Spinal cord (tissue), 10 donors: Measurements from ENCODE around the gene CILP2. TPM values are rescaled to one million over a fixed set of nuclear protein-coding genes. Genes with fewer than 3 reads are reported as not detected.

Experiments used
- DNase-seq, 6 donors: peaks; one replicate each; pipeline versions ENCODE4 v3.0.0 to v3.0.0-alpha.2; 2013 to 2015; ENCODE audit warnings: low spot score in 6 of 6, low read depth in 4 of 6
- H3K27ac ChIP-seq: one replicate; pipeline ENCODE4 v1.5.1; 2013; ENCODE audit warnings: low read depth, low read length, control low read depth
- H3K27me3 ChIP-seq: one replicate; pipeline ENCODE4 v1.6.1; 2013; ENCODE audit warnings: low read length; ENCODE audit not compliant: control insufficient read depth, insufficient read depth
- H3K36me3 ChIP-seq: one replicate; pipeline ENCODE4 v1.6.1; 2013; ENCODE audit warnings: low read length; ENCODE audit not compliant: control insufficient read depth, insufficient read depth
- H3K4me1 ChIP-seq: one replicate; pipeline ENCODE4 v1.6.1; 2013; ENCODE audit warnings: low read length; ENCODE audit not compliant: control insufficient read depth, insufficient read depth
- H3K4me3 ChIP-seq: one replicate; pipeline ENCODE4 v1.5.1; 2013; ENCODE audit warnings: low read depth, low read length, control low read depth
- H3K9me3 ChIP-seq: one replicate; pipeline ENCODE4 v1.6.1; 2013; ENCODE audit warnings: low read length; ENCODE audit not compliant: control insufficient read depth, insufficient read depth
- WGBS: methylation state at CpG from one replicate; pipeline ENCODE4 v1.1.5; 2013; ENCODE audit warnings: missing lambda C conversion rate; ENCODE audit not compliant: insufficient coverage; 5-methylcytosine and 5-hydroxymethylcytosine counted together
- polyA plus RNA-seq, 2 donors: library from polyadenylated mRNA; unstranded; fragments of 120-200 nt; gene quantifications; one replicate each; pipeline ENCODE4 v1.2.1, GENCODE V29; 2013; ENCODE audit not compliant: insufficient read length in 2 of 2
- total RNA-seq, 2 donors: library from RNA; depleted of rRNA in 1 of 2; stranded (reverse); fragments of 120-200 nt in 1 of 2; fragments of >200 nt in 1 of 2; gene quantifications; one replicate each; pipeline versions ENCODE4 v1.2.3 to v1.2.4, GENCODE V29; 2013 to 2014
- donor health status: healthy.

Gene CILP2
- total and polyA plus RNA-seq, 4 donors, result 0.33 to 1.0 (median 0.79) TPM

- DNase-seq, result no peak
- Histone ChIP-seq H3K4me3 (no peak overlapping the region), H3K27me3 (peaks cover 44% of the 10 kb centered on the region), H3K4me1 (peaks cover 45% of the 10 kb centered on the region), H3K27ac (no peak overlapping the region), H3K36me3 (peaks cover 28% of the 10 kb centered on the region), H3K9me3 (no peaks in the 10 kb centered on the region)
- WGBS, result 25% methylated on average over 54 of the region's 59 CpGs
Measured at GRCh38 chr19:19537075-19538048, 703 bp upstream of the CILP2 start.

GRCh38 chr19:19538785-19539166 is 711 bp downstream of the CILP2 start:
- DNase-seq, result no peak
- 30% methylated on average over 7 of the region's 7 CpGs for WGBS
- Histone ChIP-seq H3K4me3 (no peak overlapping the region), H3K27me3 (peaks cover 44% of the 10 kb centered on the region), H3K36me3 (peaks cover 19% of the 10 kb centered on the region), H3K4me1 (peaks cover 42% of the 10 kb centered on the region), H3K27ac (no peak overlapping the region), H3K9me3 (no peaks in the 10 kb centered on the region)

- WGBS, result 34% methylated on average over 18 of the region's 19 CpGs
- H3K27ac ChIP-seq, result no peak overlapping the region
- peaks cover 42% of the 10 kb centered on the region for H3K4me1 ChIP-seq
- H3K36me3 ChIP-seq, result peaks cover 18% of the 10 kb centered on the region
- H3K4me3 ChIP-seq, result no peak overlapping the region
- H3K9me3 ChIP-seq, result no peaks in the 10 kb centered on the region
- DNase-seq, result no peak
- peaks cover 44% of the 10 kb centered on the region for H3K27me3 ChIP-seq
Measured at GRCh38 chr19:19539698-19540063, 1.6 kb downstream of the CILP2 start.

- Histone ChIP-seq H3K4me3 (no peak overlapping the region), H3K36me3 (peaks cover 16% of the 10 kb centered on the region), H3K27me3 (peaks cover 44% of the 10 kb centered on the region), H3K27ac (no peak overlapping the region), H3K9me3 (no peaks in the 10 kb centered on the region), H3K4me1 (peaks cover 42% of the 10 kb centered on the region)
- peak in 3 of 6 donors; percentile 33 to 88 (median 81) for DNase-seq
- 6% methylated on average over 74 of the region's 74 CpGs for WGBS
Measured at GRCh38 chr19:19540064-19540714, 2.1 kb downstream of the CILP2 start.

- no peaks in the 10 kb centered on the region for H3K9me3 ChIP-seq
- H3K4me1 ChIP-seq, result peaks cover 42% of the 10 kb centered on the region
- peaks cover 44% of the 10 kb centered on the region for H3K27me3 ChIP-seq
- peaks cover 16% of the 10 kb centered on the region for H3K36me3 ChIP-seq
- H3K27ac ChIP-seq, result no peak overlapping the region
- WGBS, result 2% methylated on average over 45 of the region's 45 CpGs
- H3K4me3 ChIP-seq, result no peak overlapping the region
- peak in 2 of 6 donors; percentile 44 to 80 for DNase-seq
Measured at GRCh38 chr19:19540715-19541515, 2.9 kb downstream of the CILP2 start.

GRCh38 chr19:19541616-19542015 is 3.6 kb downstream of the CILP2 start:
- Histone ChIP-seq H3K4me1 (peaks cover 42% of the 10 kb centered on the region), H3K4me3 (no peak overlapping the region), H3K27ac (no peak overlapping the region), H3K27me3 (peaks cover 44% of the 10 kb centered on the region), H3K9me3 (no peaks in the 10 kb centered on the region), H3K36me3 (peaks cover 15% of the 10 kb centered on the region)
- 80% methylated on average over 15 of the region's 16 CpGs for WGBS
- DNase-seq, result no peak

GRCh38 chr19:19542507-19542906 is 4.4 kb downstream of the CILP2 start:
- no peak for DNase-seq
- WGBS, result 84% methylated on average over 9 of the region's 12 CpGs

GRCh38 chr19:19543101-19543500 is 5.0 kb downstream of the CILP2 start:
- peaks cover 32% of the 10 kb centered on the region for H3K4me1 ChIP-seq
- peaks cover 10% of the 10 kb centered on the region for H3K36me3 ChIP-seq
- DNase-seq, result no peak
- H3K27ac ChIP-seq, result no peak overlapping the region
- no peaks in the 10 kb centered on the region for H3K9me3 ChIP-seq
- WGBS, result 96% methylated on average over 13 of the region's 13 CpGs
- no peak overlapping the region for H3K4me3 ChIP-seq
- H3K27me3 ChIP-seq, result peaks cover 36% of the 10 kb centered on the region

More at GRCh38 chr19:19542507-19542906, 4.4 kb downstream of the CILP2 start:
- Histone ChIP-seq H3K4me1 (peaks cover 38% of the 10 kb centered on the region), H3K4me3 (no peak overlapping the region), H3K27me3 (peaks cover 42% of the 10 kb centered on the region), H3K9me3 (no peaks in the 10 kb centered on the region), H3K36me3 (peaks cover 10% of the 10 kb centered on the region), H3K27ac (no peak overlapping the region)

GRCh38 chr19:19543640-19544039 is 5.6 kb downstream of the CILP2 start:
- H3K27me3 ChIP-seq, result peaks cover 31% of the 10 kb centered on the region
- no peak overlapping the region for H3K4me3 ChIP-seq
- peaks cover 26% of the 10 kb centered on the region for H3K4me1 ChIP-seq
- no peak for DNase-seq
- H3K36me3 ChIP-seq, result peaks cover 10% of the 10 kb centered on the region
- no peaks in the 10 kb centered on the region for H3K9me3 ChIP-seq
- WGBS, result 84% methylated on average over 18 of the region's 19 CpGs
- no peak overlapping the region for H3K27ac ChIP-seq
